ENCODE results near the gene TTC33.
A peak's percentile ranks its signal among the peaks of the same experiment; 100 is the strongest.

The TTC33 gene

DNA sequence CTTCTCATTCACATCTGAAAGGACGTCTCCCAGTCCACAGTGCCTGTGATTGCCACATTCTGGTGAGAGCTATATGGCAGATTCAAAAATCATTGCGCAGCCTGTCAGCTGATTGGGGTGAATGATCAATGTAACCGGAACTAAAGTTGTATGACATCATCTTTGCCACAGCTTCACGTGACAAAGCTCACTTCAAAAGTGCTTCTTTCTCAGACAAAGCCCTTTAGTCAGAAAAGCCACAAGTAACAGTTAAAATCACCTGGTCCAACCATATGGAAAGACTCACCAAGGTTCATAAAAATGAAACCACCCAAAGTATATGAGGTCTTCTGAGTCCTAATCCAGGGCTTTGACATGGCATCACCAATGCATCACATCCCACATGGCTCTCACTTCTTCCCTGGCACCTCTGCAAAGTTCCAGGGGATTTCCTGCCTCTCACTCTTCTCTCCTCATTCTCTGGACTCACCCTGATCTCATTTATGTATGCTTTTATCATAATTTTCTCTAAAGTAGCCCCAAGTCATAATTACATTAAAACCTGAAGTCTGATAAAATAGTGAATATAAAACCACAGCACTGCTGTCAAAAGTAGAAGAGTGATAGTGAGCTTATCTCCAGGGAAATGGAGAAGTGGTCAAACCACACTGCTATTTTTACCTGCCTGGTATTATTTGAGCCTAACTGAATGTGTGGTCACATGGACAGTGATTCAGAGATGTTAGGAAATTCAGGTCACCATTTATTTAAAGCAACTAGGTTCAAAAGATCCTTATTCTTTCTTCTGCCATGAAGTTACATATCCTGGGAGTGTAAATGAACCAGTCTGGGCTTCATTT is 269.1 kb downstream of the TTC33 start:
- Histone ChIP-seq H3K27ac (no peak overlapping the region), H3K27me3 (no peaks in the 10 kb centered on the region), H3K4me3 (no peak overlapping the region), H3K36me3 (no peaks in the 10 kb centered on the region), H3K9me3 (peaks cover 0 to 4% (median 0%) of the 10 kb centered on the region in 3 donors), H3K4me1 (peaks cover 0 to 9% (median 0%) of the 10 kb centered on the region in 4 donors)
- TF ChIP-seq, protein P1, sequence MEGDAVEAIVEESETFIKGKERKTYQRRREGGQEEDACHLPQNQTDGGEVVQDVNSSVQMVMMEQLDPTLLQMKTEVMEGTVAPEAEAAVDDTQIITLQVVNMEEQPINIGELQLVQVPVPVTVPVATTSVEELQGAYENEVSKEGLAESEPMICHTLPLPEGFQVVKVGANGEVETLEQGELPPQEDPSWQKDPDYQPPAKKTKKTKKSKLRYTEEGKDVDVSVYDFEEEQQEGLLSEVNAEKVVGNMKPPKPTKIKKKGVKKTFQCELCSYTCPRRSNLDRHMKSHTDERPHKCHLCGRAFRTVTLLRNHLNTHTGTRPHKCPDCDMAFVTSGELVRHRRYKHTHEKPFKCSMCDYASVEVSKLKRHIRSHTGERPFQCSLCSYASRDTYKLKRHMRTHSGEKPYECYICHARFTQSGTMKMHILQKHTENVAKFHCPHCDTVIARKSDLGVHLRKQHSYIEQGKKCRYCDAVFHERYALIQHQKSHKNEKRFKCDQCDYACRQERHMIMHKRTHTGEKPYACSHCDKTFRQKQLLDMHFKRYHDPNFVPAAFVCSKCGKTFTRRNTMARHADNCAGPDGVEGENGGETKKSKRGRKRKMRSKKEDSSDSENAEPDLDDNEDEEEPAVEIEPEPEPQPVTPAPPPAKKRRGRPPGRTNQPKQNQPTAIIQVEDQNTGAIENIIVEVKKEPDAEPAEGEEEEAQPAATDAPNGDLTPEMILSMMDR (IDR thresholded peaks at IDR 0.05), result no peak
- intact Hi-C loops (cut with DNase I; ENCODE audit: low total_unique reads), result no loop called here
- peak in 1 of 2 donors; percentile 20 for DNase-seq

DNA sequence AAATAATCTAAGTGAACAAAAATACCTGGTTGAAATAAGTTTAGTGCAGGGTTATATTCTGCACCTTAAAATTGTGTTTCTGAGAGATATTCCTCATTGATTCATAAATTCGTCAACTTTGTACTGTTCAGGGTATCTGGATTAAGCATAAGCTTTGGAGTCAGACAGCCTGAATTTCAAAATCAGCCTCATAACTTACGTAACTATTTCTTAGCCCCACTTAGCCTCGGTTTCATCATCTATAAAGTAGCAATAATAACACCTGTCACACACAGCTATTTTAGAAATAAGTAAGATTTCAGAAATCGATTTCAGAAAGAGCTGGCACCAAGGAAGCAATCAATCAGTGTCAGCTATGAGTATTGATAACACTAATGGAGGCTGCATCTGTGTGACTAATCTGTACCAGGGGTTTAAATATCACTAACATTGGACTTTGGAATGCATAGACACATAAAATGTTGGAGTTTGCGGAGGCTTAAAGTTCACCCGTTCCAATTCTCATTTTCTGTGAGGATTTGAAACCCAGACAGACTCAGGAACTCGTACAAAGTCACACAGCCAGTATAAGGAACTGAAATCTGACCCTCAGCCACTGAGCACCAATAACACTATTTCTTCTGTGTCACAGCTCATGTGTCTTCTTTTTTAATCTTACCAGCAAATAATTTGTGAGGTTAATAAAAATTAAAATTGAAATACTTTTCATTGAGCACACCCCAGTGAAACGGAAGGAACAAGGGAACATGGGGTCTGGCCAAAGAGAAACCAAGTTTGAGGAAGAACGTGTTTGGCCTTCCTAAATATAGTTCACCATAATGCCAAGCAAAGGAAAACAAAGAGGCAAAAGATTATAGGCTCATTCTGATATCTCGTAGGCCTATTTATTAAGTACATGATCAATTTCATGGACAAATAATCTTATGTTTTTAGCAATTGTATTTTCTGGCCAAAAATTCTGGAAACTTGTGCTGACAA is 270.5 kb downstream of the TTC33 start:
- peaks cover 0 to 4% (median 0%) of the 10 kb centered on the region in 3 donors for H3K9me3 ChIP-seq
- H3K27me3 ChIP-seq, result no peaks in the 10 kb centered on the region
- TF ChIP-seq, protein P1 (IDR thresholded peaks at IDR 0.05), result no peak
- no peaks in the 10 kb centered on the region for H3K36me3 ChIP-seq
- DNase-seq, result no peak
- H3K27ac ChIP-seq, result no peak overlapping the region
- peaks cover 0 to 9% (median 0%) of the 10 kb centered on the region in 4 donors for H3K4me1 ChIP-seq
- intact Hi-C loops (cut with DNase I; ENCODE audit: low total_unique reads), result no loop called here
- no peak overlapping the region for H3K4me3 ChIP-seq

DNA sequence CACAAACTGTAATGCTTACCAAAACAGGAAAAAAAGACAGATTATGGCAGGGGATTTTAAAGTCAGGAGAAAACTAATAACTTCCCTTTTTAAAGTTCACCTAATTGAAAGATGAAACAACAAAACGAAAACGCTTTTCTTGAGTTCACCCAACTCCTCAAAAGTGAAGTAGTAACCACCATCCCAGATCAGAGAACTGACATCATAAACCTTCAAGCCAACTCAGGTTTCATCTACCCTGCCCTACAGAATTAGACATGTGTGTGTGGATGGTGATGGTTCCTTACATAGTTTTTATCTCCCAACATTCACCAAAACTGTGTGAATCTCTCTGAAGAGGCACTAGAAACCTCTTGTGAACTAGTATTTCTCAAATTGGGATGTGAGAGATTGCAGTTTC is 271.3 kb downstream of the TTC33 start:
- no peak overlapping the region for H3K27ac ChIP-seq

DNA sequence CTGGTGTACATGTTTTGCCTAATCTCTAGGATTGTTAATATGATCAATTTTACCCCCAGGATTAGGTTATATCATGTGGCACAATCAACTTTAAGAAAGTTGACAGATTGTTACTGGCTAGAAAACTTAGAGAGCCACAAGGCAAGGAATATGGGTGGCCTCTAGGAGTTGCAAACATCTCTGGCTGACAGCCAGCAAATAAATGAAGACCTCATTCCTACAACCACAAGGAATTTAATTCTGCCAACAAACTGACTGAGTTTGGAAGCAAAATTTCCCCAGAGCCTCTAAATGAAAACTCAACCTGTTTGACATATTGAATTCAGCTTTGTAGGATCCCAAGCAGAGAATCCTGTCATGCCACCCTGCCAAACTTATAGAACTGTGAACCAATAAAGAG is 272.4 kb downstream of the TTC33 start:
- intact Hi-C loops (cut with DNase I; ENCODE audit: low total_unique reads), result no loop called here
- H3K4me1 ChIP-seq, result peaks cover 0 to 15% (median 0%) of the 10 kb centered on the region in 4 donors
- TF ChIP-seq, protein P1 (IDR thresholded peaks at IDR 0.05), result no peak
- peaks cover 0 to 4% (median 0%) of the 10 kb centered on the region in 3 donors for H3K9me3 ChIP-seq
- no peak for DNase-seq
- H3K27ac ChIP-seq, result no peak overlapping the region
- H3K27me3 ChIP-seq, result no peaks in the 10 kb centered on the region
- no peak overlapping the region for H3K4me3 ChIP-seq
- no peaks in the 10 kb centered on the region for H3K36me3 ChIP-seq

More for the DNA sequence above, 271.3 kb downstream of the TTC33 start:
- intact Hi-C loops (cut with DNase I; ENCODE audit: low total_unique reads), result no loop called here
- TF ChIP-seq, protein P1 (IDR thresholded peaks at IDR 0.05), result no peak
- Histone ChIP-seq H3K27me3 (no peaks in the 10 kb centered on the region), H3K4me1 (peaks cover 0 to 9% (median 0%) of the 10 kb centered on the region in 4 donors), H3K9me3 (peaks cover 0 to 4% (median 0%) of the 10 kb centered on the region in 3 donors), H3K36me3 (no peaks in the 10 kb centered on the region), H3K4me3 (no peak overlapping the region)
- no peak for DNase-seq

DNA sequence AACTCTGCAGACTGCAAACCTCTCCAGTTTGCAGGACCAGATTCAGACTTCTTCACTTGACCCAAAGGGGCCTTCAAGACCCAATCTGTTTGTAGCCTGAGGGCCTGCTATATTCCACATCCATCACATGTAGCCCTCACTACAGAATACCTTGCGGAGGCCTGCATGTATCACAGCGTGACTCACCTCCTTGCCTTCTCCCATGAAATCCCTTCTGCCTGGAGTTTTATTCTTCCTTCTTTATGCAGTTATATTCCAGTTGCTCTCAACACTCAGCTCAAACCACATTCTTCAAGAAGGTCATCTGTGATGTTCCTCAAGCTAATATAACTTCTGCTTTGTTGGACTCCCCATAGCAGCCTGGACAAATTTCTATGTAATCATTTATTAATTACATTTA is 274.5 kb downstream of the TTC33 start:
- TF ChIP-seq, protein P1 (IDR thresholded peaks at IDR 0.05), result no peak
- H3K9me3 ChIP-seq, result peaks cover 0 to 4% (median 0%) of the 10 kb centered on the region in 3 donors
- intact Hi-C loops (cut with DNase I; ENCODE audit: low total_unique reads), result no loop called here
- peaks cover 0 to 21% (median 5%) of the 10 kb centered on the region in 4 donors for H3K4me1 ChIP-seq
- no peaks in the 10 kb centered on the region for H3K27me3 ChIP-seq
- no peak overlapping the region for H3K27ac ChIP-seq
- no peak for DNase-seq
- H3K4me3 ChIP-seq, result no peak overlapping the region
- H3K36me3 ChIP-seq, result no peaks in the 10 kb centered on the region

All from tibial artery (tissue), 4 donors.